HG03095 (cell line): ENCODE data around the gene PEX10.

Experiments used
- ATAC-seq: cut with Tn5 transposase; IDR thresholded peaks from one replicate; pipeline ENCODE4 v1.9.1; 2021; ENCODE audit warnings: moderate library complexity; ENCODE audit not compliant: unreplicated experiment

The PEX10 gene

DNA sequence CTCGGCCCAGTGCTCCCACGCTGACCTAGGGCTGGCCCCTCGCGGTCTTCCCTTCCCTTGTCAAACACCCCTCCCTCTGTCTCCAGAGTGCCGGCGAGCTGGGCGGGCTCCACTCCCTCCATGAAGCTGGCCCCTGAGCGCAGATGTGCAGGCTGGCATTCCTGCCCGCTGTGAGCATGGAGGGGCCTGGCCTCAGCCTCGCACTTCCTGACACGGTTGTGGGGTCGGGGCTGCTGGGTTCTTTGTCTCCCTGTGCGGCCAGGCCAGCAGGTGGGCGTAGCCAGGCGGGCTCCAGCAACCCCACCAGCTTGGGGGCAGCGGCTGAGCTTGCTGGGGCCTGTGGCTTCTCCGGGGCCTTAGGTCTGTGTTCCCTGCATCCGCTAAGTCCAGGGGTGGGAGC, 14.2 kb upstream of the PEX10 start:
- ATAC-seq = no peak

DNA sequence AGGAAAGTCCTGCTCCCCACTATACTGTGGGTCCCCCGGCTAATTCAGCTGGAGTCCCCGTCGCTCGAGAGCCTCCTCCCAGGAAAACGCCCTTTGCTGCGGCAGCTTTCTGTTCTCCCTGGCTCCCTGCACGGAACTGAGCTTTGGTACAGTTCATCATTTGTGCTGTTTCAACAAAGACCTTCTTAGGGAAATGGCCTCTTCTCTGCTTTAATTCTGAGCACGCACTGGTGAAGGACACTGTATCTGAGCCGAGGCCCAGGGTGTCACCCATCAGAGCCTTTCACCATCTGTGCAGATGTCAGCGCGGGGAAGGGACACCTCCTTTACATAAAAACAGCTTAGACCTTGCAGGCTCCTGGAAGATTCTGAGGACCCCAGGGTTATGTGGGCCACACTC, 13.5 kb upstream of the PEX10 start:
- ATAC-seq = no peak

DNA sequence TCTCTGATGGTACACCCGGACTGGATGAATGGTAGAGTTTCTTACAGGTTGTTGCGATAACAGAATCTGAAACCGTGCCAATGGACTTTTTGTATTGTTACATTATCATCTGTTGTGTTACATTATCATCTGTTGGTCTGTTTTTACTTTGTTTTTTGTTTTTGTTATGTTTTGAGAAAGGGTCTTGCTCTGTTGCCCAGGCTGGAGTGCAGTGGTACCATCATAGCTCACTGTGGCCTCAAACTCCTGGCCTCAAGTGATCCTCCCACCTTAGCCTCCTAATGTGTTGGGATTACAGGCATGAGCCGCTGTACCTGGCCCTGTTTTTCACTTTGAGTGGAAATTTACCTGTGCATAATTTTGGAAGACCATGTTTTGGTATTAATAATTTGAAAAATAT, 10.2 kb upstream of the PEX10 start:
- ATAC-seq = no peak

DNA sequence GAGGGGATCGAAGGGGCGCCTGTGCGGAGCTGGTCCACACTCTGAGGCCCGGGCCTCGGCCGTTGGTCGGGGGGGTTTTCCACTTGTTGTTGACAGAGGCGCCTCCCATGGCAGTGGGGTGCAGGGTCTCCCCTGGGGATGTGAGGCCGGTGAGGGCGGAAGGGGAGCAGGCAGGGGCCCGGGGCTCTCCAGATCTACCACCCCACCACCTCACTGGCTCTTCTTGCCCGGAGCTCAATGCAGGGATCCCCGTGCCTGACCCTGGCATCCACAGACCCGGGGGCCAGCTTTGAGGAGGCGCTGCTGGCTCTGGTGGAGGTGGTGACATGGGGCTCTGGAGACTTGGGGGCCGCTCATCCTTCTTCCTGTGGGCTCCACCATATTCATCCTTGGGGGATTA, 7.1 kb upstream of the PEX10 start:
- ATAC-seq = no peak

DNA sequence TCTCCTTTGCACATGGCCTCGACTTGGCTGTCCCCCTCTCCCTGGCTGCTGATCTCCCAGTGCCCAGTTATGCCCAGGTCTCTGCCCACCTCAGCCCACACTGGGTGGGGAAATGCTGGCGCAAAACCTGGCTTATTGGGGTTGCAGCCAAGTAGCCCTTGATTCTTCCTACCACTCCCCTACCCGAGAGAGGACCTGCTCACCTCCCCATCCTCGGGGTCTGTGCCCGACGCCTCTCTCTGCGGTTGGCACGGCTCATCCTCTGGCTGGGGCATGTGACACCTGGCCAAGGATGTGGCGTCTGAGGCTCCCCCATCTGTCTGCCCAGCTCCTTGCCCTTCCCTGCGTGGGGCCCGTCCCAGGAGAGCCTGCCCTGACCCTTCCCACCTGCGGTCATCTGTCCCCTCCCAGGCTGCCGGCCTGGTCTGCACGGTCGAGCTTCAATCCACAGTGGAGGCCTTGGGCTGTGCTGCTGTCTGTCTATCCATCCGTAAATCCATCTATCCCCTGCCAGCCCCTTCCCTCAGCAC, 6.5 kb upstream of the PEX10 start:
- ATAC-seq = no peak

DNA sequence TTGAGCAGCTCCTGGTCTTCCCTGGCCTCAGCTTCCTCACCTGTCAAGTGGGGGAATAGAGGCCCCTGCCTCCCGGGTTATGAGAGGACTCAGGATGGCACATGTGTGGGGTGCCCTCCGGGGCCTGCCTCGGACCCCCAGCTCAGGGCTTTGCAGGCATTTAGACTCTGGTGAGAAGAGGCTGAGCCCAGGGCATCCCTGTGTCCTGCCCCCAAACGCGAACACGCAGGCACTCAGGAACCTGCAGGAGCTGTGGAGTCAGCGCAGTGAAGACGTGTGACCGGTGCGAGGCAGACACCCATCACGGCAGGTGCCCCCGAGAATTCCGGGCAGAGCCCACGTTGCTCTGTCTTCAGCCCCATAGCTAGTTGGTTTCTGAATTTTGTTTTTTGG, 5.5 kb upstream of the PEX10 start:
- ATAC-seq = no peak

DNA sequence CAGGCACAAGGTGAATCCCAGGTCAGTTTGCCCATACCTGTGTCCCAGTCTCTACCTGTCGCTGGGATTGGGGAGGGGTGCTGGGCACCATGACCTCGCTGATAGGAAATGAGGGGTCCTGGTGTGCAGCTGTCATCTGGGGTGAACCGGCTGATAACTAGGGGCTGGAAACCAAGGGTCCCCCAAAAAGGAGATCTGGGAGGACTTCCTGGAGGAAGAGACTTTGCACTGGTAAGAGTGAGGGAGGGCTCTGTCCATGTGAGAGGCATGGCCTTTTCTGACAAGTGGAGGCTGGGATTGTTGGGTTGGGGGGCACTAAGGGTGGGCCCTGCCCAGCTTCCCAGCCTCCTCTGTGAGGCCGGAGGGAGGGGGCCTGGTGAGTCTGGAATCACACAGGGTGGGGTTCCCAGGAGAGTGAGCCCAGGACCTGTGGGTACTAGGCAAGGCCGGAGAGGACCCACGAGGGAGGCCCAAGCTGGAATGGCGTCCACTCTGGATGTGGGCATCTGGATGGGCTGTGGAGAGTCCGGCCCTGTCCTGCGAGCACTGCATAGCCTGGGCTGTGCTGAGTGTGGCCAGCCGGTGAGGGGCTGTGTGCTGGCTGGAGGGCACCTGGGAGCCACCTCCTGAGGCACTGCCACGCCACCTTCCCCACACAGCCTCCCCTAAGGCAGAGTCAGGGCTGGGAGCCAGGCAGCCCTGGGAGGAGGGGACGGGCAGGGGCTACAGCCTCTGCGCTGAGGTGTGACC, 4.9 kb upstream of the PEX10 start:
- no peak for ATAC-seq

DNA sequence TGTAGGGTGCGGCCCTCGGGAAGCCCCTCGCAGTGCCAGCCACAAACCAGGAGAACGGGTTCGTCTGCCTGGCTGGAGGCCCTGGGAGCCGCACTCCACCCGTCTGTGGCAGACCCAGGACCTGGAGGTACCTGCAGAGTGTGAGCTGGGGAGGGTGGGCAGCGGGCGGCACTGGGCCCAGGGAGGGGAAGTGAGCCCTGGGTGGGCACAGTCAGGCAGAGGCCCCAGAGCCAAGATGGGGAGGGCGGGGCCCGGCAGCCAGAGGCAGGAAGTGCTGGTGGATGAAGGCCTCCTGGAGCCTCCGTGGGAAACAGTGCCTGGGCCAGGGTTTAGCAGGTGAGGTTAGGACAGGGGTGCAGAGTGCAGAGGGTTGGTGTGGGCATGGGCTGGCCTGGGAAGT, 4.0 kb upstream of the PEX10 start:
- ATAC-seq = no peak

DNA sequence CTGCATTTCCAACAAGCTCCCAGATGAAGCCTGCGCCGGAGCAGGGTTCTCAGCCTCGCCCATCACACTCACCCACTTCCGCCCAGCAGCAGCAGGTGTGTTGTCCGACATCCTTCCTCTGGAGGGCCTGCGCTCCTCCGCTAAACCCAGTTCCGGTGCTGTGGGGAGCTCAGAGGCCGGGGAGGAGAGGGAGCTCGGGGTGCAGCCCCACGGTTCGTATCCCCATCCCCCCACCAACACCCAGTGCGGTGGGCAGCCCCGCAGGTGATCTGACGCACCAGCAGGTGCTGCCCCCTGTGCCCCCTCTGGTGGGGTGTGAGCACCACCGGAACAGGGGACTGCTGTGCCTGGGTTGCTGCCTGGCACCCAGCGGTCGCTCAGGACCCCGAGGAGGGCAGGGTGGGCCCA, 3.4 kb upstream of the PEX10 start:
- no peak for ATAC-seq

DNA sequence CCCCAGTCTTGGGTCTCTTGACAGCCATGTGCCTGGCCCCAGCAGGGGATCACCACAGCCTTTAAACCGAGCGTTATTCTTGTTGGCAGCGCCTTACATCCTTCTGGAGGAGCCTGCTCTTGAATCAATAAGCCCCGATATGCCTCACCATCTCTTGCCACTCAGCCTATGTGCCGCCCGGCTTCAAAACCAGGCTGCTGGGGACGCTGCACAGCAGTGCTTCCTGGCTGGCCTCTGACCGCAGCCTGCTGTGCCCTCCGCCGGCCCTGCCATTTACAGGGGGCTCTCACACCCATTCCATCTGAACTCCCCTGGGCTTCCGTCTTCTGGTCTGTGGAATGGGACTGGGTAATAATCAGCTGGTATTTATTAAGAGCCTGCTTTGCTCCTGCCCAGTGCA, 3.0 kb upstream of the PEX10 start:
- no peak for ATAC-seq

DNA sequence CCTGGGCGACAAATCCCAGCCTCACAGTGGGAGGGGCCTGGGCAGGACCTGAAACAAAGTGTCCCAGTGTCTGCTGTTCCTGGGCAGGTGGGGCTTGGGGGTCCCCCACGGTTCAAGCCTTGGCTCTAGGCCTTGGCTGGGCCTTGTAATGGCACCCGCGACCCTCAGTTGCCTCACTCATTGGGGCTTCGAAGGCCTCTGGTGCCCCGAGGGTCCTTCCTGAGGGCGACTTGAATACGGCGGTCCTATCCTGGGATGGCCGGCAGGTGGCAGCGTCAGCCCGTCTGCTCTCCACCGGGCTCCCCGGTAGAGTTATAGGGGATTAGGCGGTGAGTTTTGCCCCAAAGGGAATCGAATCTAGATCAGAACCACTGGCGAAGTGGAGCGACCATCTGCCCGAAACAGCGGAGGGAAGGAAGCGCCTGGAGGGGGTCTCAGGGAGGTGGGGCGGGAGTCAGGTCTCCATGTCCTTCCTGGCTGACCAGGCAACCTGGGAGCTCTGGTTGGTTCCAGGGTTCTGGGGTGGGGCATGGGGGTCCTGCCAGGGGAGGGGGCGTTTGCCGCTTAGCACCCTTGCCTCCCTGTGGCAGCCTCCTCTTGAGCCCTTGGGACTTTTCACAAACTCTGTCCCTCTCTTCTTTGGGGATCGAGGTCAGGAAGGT, 2.1 kb upstream of the PEX10 start:
- ATAC-seq = no peak

DNA sequence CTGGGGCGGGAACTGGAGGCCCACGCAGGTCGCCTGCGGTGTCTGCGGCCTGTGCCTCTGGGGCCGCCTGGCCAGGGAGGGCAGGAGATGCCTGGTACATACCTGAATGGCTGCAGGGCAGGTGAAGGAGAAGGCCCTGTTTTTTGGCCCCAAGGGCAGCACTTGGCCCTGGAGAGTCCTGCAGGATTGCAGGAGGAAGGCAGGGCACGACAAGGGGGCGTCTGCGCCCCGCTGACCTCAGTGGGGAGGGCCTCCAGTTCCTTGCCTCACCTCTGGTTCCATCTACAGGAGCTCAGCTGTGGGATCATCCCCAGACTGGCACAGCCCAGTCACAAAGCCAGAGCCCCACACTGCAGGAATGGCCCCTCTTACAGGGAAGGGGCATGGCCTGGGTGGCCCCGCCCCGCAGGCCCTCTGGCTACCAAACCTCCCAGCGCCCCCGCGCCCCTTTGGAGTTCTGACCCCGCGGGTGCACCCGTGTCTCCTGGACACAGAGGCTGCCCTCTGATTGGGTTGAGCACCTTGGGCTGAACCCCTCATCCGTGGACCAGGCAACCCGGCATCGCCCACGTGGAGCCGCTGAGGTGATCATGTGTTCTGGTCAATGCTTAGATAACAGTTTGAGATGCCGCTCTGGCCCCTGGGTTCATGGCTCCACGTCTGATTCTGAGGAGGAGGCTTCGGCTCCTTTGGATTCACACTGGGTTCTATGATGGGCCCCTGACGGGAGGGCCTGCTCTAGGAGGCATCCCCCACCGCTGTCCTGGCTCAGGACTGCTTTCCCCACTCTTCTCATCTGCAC, 1.3 kb upstream of the PEX10 start:
- ATAC-seq = no peak

DNA sequence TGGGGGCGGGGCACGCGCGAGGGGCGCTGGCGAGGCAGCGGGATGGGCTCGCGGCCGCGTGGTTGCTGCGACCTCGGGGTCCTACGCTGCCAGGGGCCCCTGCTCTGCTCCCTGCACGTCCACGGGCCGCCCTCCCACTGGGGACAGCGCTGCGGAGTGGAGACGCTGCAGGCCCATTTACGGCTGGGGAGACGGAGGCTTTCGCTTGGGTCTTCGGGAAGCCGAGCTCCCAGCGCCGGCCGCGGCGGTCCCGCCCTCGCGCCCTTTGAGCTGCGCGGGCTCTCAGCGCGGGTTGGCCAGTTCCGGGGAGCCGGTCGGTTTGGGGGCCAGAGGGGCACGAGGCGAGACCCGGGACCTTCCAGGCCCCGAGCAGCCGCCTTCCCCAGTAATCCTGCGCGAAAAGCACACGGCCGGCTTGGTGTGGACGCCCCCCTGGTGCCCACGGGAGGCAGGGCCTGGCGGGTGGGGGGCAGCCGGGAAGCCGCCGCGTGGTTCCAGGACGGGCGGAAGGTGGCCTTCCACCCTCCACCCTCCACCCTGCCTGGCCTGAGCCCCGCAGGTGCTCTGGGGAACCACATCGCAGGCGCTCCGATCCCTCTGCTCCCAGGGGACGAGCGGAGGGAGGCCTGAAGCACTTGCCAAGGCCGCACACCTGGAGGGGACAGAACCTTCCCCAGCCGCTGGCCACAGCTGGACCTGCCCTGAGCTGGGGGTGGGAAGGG, 570 bp upstream of the PEX10 start:
- peak; percentile 16 for ATAC-seq

DNA sequence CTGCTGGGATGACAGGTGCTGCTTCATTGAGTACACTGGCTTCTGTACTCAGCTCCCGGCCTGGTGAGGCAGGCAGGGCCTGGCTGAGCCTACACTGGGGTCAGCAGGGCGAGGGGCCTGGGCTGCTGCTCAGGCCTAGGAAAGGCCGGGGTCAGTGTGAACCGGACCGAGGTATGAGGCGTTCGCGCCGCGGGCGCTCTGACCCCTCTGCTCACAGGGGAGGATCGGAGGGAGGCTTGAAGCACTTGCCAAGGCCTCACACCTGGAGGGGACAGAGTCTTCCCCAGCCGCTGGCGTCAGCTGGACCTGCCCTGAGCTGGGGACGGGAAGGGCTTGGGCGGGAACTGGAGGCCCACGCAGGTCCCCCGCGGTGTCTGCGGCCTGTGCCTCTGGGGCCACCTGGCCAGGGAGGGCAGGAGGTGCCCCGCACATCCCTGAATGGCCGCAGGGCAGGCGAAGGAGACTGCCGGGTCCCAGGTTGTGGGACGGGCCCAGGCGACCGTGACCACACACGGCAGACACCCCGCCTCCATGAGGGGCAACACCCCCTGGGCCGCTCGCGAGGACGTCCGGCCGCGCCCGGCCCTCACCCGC, 466 bp downstream of the PEX10 start:
- ATAC-seq = peak; percentile 10

DNA sequence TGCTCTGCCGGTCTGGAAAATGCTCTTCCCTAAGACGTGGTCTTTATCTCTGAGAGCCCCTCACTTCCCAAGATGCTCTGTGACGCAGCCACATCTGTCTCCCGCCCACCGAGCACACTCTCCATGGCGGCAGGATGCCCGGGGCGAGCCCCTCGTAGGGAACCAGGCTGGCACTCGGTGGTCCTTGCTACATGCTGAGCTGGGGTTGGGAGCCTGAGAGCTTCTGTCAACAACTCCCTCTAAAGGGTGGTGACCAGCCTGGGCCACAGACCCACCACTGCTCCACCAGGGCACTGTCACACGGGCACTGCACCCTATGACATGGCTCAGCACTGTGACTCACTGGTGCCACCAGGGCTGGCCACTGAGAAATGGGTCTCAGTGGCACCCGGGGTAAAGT, 2.6 kb downstream of the PEX10 start:
- ATAC-seq = no peak

DNA sequence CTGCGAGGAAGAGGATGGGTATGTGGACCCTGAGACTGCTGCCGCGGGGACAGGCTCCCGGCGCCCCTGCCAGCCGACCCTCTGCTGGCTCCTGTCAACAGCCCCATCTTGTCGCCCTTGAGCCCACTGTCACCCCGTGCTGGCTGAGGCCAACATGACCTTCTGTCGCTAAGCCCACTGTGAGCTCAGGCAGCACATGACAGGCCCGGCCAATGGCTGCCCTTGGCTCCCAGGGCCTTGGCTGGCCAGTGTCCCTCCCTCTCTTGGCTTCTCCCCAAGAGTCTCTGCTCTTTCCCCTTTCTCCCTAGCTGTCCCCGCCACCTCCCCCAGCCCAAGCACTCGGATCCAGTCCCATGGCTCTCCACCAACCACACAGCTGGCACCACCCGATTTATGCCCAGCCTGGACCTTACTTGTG, 3.5 kb downstream of the PEX10 start:
- ATAC-seq = no peak

DNA sequence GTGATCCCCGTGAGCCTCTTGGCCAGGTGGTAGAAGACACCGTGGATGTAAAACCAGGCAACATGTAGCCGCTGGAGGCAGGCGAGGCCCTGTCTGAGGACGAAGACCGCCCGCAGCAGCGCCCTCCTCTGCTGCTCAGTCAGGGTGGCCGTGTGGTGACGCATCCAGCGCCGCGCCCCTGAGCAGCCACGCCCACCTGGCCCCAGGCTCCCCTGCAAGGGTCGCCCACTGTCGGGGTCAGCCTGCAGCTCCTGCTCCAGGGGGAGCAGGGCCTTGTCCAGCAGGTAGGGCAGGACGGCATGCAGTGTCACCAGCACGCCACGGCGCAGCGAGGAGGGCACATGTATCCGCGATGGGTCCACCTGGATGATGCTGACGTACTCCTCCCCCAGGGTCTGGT, 3.9 kb downstream of the PEX10 start:
- ATAC-seq = no peak

DNA sequence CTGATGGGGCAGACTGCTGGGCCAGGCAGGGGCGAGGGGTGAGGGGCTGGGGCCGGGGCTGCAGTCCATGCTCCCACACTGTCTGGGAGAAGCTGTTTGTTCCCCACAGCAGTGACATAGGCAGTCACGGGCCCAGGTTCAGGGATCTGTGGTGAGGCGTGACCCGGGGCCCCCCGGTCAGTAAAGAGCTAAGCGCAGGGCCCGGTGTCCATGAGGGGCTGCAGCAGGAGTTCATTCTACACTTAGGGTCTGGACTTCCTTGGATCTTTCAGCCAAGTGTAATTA, 4.4 kb downstream of the PEX10 start:
- no peak for ATAC-seq

DNA sequence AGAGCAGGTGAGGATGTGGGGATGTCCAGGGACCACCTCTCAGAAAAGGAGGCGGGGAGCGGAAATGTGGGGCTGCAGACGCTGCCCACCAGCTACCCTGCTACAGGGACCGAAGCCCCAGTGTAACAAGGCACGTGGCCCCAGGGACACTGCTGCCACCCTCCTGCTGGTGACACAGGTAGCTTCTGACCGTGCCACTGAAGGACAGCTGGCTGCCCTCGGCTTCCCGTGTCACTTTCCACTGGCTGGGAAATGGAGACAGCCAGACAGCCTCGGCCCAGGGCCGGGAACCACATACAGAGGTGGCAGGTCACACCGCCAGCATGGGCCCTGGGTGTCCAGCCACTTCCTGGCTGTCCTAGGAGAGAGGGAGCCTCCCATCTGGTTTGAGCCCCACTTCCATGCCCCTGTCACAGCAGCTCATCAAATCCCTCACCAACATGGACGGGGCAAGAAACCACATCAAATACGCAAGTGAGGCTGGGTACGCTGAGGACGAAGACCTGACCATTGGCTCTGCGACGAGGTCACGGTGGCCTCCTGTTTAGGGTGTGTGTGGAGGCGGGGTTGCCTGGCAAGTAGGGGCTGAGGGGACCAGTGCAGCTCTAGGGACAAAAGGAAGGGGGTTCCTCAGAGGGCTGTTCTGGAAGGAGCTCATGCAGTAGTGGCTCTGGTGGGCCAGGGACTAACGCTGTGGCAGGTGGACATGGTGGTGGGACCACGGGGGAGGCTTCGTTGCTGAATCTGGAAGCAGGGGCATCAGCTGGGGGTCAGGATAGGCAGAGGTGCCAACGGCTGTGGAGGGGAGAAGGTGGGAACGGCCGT, 5.0 kb downstream of the PEX10 start:
- ATAC-seq = no peak

DNA sequence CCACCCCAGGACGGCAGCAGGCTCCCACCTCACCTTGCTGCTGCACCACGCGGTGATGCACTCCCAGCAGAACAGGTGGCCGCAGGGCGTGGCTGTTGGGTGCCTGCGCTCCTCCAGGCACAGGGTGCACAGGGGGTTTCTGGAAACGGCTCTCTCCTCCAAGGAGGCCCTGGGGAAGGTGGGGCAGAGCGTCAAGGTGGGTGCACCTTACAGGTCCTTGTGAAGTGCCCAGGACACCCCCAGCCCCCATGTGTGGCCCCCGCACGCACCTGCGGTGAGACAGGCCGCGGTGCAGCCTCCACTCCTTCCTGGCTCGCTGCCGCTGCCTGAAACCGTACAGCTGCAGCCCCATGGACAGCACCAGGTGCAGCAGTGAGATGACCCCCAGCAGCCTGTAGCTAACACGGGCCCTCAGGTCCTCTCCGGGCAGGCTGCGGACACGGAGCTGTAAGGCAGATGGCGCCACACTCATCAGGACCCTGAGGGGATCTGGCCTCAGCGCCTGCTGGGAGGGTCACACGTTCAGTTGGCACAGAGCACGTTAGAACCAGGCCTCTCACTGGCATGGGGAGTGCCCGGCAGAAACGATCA, 5.8 kb downstream of the PEX10 start:
- ATAC-seq = no peak
